Mesenchymal stem cell (in vitro differentiated cells and primary cell): ENCODE data around the gene KRT10.

ENCODE experiments used
- DNase-seq: peaks from one replicate; pipeline ENCODE4 v3.0.0-alpha.2; 2013
- H2AFZ ChIP-seq: one replicate; pipeline ENCODE4 v1.6.1; 2013; ENCODE audit warnings: low read depth, mild to moderate bottlenecking, control low read depth, inconsistent platforms, low read length, moderate library complexity
- H2AK5ac ChIP-seq: 2 replicates; pipeline ENCODE4 v1.6.1; 2013; ENCODE audit warnings: low read length, moderate library complexity, mild to moderate bottlenecking, inconsistent platforms; ENCODE audit not compliant: severe bottlenecking
- H2BK120ac ChIP-seq: one replicate; pipeline ENCODE4 v1.6.1; 2013; ENCODE audit warnings: low read depth, mild to moderate bottlenecking, inconsistent platforms, low read length, moderate library complexity
- H2BK12ac ChIP-seq, 2 experiments: one replicate each; pipeline ENCODE4 v1.6.1; 2013; ENCODE audit warnings: inconsistent platforms in 2 of 2, low read length in 2 of 2, mild to moderate bottlenecking in 2 of 2, moderate library complexity in 2 of 2, control low read depth in 1 of 2
- H2BK15ac ChIP-seq: one replicate; pipeline ENCODE4 v1.6.1; 2013; ENCODE audit warnings: mild to moderate bottlenecking, low read depth, inconsistent platforms; ENCODE audit not compliant: poor library complexity, severe bottlenecking
- H2BK5ac ChIP-seq: 2 replicates; pipeline ENCODE4 v1.6.1; 2013; ENCODE audit warnings: low read depth, mild to moderate bottlenecking, low read length, control low read depth, inconsistent platforms; ENCODE audit not compliant: poor library complexity, severe bottlenecking
- H3K14ac ChIP-seq, 2 experiments: one replicate each; pipeline ENCODE4 v1.6.1; 2013; ENCODE audit warnings: inconsistent platforms in 2 of 2, low read length in 2 of 2, control low read depth in 1 of 2, mild to moderate bottlenecking in 1 of 2, moderate library complexity in 1 of 2
- H3K18ac ChIP-seq, 2 experiments: one replicate each; pipeline ENCODE4 v1.6.1; 2013; ENCODE audit warnings: inconsistent platforms in 2 of 2, low read length in 2 of 2, control low read depth in 1 of 2, low read depth in 1 of 2, mild to moderate bottlenecking in 1 of 2
- H3K23ac ChIP-seq, 2 experiments: one replicate each; pipeline ENCODE4 v1.6.1; 2013; ENCODE audit warnings: inconsistent platforms in 2 of 2, low read length in 2 of 2, mild to moderate bottlenecking in 2 of 2, moderate library complexity in 2 of 2, control low read depth in 1 of 2
- H3K27ac ChIP-seq: 2 replicates; pipeline ENCODE4 v1.5.1; 2013; ENCODE audit warnings: mild to moderate bottlenecking, moderate library complexity, low read length, control low read depth, inconsistent platforms; ENCODE audit not compliant: poor library complexity, severe bottlenecking
- H3K27me3 ChIP-seq, 2 experiments: 2 replicates each; pipeline versions ENCODE4 v1.6.1 to v1.7.0; 2013; ENCODE audit warnings: low read length in 2 of 2, mild to moderate bottlenecking in 2 of 2, moderate library complexity in 2 of 2, control low read depth in 1 of 2, inconsistent platforms in 1 of 2; ENCODE audit not compliant: control insufficient read depth in 1 of 2, insufficient read depth in 1 of 2
- H3K36me3 ChIP-seq, 2 experiments: 2 replicates each; pipeline versions ENCODE4 v1.6.1 to v1.7.0; 2013; ENCODE audit warnings: low read length in 2 of 2, control low read depth in 1 of 2, inconsistent platforms in 1 of 2, low read depth in 1 of 2, mild to moderate bottlenecking in 1 of 2; ENCODE audit not compliant: insufficient read depth in 2 of 2, control insufficient read depth in 1 of 2
- H3K4ac ChIP-seq, 2 experiments: one replicate each; pipeline ENCODE4 v1.6.1; 2013; ENCODE audit warnings: inconsistent platforms in 2 of 2, low read length in 2 of 2, mild to moderate bottlenecking in 2 of 2, moderate library complexity in 2 of 2, control low read depth in 1 of 2, low read depth in 1 of 2
- H3K4me1 ChIP-seq: 2 replicates; pipeline ENCODE4 v1.6.1; 2013; ENCODE audit warnings: low read depth, low read length, control low read depth; ENCODE audit not compliant: control insufficient read depth, insufficient read depth
- H3K4me2 ChIP-seq: 2 replicates; pipeline ENCODE4 v1.6.1; 2013; ENCODE audit warnings: low read length, mild to moderate bottlenecking, inconsistent platforms; ENCODE audit not compliant: poor library complexity, severe bottlenecking
- H3K4me3 ChIP-seq, 2 experiments: 2 replicates each; pipeline versions ENCODE4 v1.5.1 to v1.7.0; 2013; ENCODE audit warnings: low read length in 2 of 2, mild to moderate bottlenecking in 2 of 2, control low read depth in 1 of 2, low read depth in 1 of 2; ENCODE audit not compliant: insufficient read depth in 1 of 2
- H3K79me1 ChIP-seq: replicated peaks from 2 replicates; pipeline ENCODE4 v1.6.1; 2013; ENCODE audit warnings: mild to moderate bottlenecking, control low read depth, low read length, inconsistent platforms; ENCODE audit not compliant: poor library complexity, severe bottlenecking
- H3K9ac ChIP-seq: 2 replicates; pipeline ENCODE4 v1.7.0; 2013; ENCODE audit warnings: mild to moderate bottlenecking, low read length, moderate library complexity
- H3K9me3 ChIP-seq: 2 replicates; pipeline ENCODE4 v1.7.0; 2013; ENCODE audit warnings: mild to moderate bottlenecking, low read length; ENCODE audit not compliant: control insufficient read depth
- H4K8ac ChIP-seq: one replicate; pipeline ENCODE4 v1.6.1; 2013; ENCODE audit warnings: inconsistent platforms, mild to moderate bottlenecking, low read length, moderate library complexity
- H4K91ac ChIP-seq: one replicate; pipeline ENCODE4 v1.6.1; 2013; ENCODE audit warnings: mild to moderate bottlenecking, low read length, inconsistent platforms
- WGBS: methylation state at CpG from one replicate; pipeline ENCODE4 v1.1.7; 2013; ENCODE audit warnings: mixed read lengths; 5-methylcytosine and 5-hydroxymethylcytosine counted together

KRT10 gene

DNA sequence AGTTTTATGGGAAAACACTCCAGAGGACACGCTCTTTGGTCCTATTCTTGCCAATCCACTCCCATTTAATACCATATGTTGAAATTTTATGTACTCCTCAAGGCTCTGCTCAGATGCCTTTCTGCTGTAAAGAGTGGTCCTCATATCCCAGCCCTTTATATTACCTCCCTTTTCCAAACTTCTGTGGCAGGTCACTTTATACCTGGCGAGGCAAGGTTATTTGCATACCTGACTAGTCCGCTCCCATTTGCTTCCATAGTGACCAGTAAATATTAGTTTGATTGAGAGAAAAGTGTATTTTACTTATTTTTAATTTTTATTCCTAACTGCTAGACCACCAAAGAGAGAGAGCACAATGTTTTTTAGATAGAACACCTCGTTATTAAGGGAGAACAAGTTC lies 27.3 kb upstream of the KRT10 start:
- H2BK12ac ChIP-seq = no peak overlapping the region
- H3K4me1 ChIP-seq = peaks cover 1% of the 10 kb centered on the region
- no peak overlapping the region for H3K4ac ChIP-seq
- WGBS = 90% methylated on average over 1 of the region's 4 CpGs
- no peak overlapping the region for H3K9ac ChIP-seq
- H3K14ac ChIP-seq = no peak overlapping the region
- DNase-seq = no peak
- H2BK120ac ChIP-seq = no peak overlapping the region
- H3K79me1 ChIP-seq = no peaks in the 10 kb centered on the region
- no peak overlapping the region for H2AK5ac ChIP-seq
- no peak overlapping the region for H3K4me2 ChIP-seq
- no peak overlapping the region for H2BK5ac ChIP-seq
- H2AFZ ChIP-seq = no peak overlapping the region
- H4K8ac ChIP-seq = no peak overlapping the region
- no peak overlapping the region for H3K23ac ChIP-seq
- H3K36me3 ChIP-seq = no peaks in the 10 kb centered on the region
- H4K91ac ChIP-seq = no peak overlapping the region
- H3K27me3 ChIP-seq = no peaks in the 10 kb centered on the region
- no peak overlapping the region for H3K4me3 ChIP-seq
- no peak overlapping the region for H3K27ac ChIP-seq
- no peak overlapping the region for H2BK15ac ChIP-seq
- no peaks in the 10 kb centered on the region for H3K9me3 ChIP-seq
- no peak overlapping the region for H3K18ac ChIP-seq

DNA sequence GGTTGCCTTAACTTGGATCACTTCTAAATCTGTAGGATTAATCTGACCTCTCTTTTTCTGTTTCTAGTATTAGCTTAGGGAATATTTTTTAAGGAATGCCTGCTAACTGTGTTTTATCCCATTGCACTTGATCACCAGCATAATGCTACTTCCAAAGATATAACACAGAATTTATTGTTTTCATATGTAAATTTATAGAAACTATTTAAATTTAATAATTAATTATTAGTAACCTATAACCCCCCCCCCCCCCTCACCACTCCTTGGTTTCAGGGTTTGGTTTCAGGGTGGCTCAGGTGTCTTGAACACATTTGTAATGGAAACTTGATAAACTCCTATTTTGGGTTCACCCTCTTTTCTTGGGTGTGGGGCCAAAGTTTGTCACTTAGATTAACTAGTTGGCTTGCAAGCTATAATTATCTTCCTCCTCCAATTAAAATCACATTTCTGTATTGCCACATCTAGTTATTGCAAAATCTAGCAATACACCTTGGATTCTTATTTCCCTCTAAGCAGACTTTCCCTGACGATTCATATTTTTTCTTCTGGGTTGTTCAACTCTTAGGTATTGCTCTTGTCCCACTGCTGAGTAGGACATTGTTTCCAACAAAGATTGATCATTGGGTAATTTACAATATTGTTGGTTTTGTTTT lies 26.3 kb upstream of the KRT10 start:
- Histone ChIP-seq H3K18ac (no peak overlapping the region), H2AK5ac (no peak overlapping the region), H3K9me3 (no peaks in the 10 kb centered on the region), H3K9ac (no peak overlapping the region), H4K8ac (no peak overlapping the region), H3K4ac (no peak overlapping the region), H3K36me3 (no peaks in the 10 kb centered on the region), H2BK12ac (no peak overlapping the region), H3K27me3 (no peaks in the 10 kb centered on the region), H3K79me1 (no peaks in the 10 kb centered on the region), H3K14ac (no peak overlapping the region), H2BK15ac (no peak overlapping the region), H2BK5ac (no peak overlapping the region), H2BK120ac (no peak overlapping the region), H3K4me3 (no peak overlapping the region), H3K4me2 (no peak overlapping the region), H3K4me1 (peaks cover under 1% of the 10 kb centered on the region), H2AFZ (no peak overlapping the region), H4K91ac (no peak overlapping the region), H3K27ac (no peak overlapping the region), H3K23ac (no peak overlapping the region)
- DNase-seq = no peak
- WGBS = 100% methylated on average over 1 of the region's 1 CpG

DNA sequence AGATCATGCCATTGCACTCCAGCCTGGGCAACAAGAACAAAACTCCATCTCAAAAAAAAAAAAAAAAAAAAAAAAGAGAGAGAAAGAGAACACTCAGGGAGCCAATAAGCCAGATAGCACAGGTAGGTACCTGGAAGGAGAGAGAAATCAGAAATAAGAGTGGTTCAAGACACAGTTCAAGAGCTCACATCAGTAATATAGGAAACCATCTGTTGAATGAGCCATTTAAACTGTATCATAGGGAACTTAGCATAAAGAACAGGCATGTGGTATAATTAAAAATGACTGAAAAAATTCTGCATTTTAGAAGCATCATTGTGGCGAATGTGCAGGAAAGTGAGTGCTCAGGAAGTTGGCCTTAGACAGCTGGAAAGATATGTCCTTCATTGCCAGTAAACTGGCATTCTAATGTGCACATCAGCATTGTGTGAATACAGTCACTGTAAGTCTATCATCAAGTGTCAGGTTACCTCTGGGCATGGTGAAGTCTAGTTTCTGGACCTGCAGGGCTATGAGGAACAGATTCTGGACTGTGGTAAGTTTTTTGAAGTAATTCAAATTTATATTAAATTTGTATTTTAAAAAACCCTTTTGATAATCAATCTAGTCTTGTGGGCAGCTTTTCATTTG lies 24.2 kb upstream of the KRT10 start:
- no peak overlapping the region for H3K4me3 ChIP-seq
- no peaks in the 10 kb centered on the region for H3K36me3 ChIP-seq
- WGBS = 88% methylated on average over 1 of the region's 1 CpG
- H3K9ac ChIP-seq = no peak overlapping the region
- no peak overlapping the region for H2BK15ac ChIP-seq
- H3K23ac ChIP-seq = no peak overlapping the region
- H4K8ac ChIP-seq = no peak overlapping the region
- H3K27ac ChIP-seq = no peak overlapping the region
- no peak overlapping the region for H4K91ac ChIP-seq
- H3K4ac ChIP-seq = no peak overlapping the region
- peaks cover 0 to 3% of the 10 kb centered on the region in 2 experiments for H3K27me3 ChIP-seq
- no peak overlapping the region for H2BK5ac ChIP-seq
- no peak overlapping the region for H2BK120ac ChIP-seq
- no peak for DNase-seq
- no peak overlapping the region for H2AK5ac ChIP-seq
- H3K79me1 ChIP-seq = no peaks in the 10 kb centered on the region
- H3K4me2 ChIP-seq = no peak overlapping the region
- no peak overlapping the region for H2BK12ac ChIP-seq
- no peaks in the 10 kb centered on the region for H3K4me1 ChIP-seq
- H2AFZ ChIP-seq = no peak overlapping the region
- no peak overlapping the region for H3K14ac ChIP-seq
- no peak overlapping the region for H3K18ac ChIP-seq
- no peaks in the 10 kb centered on the region for H3K9me3 ChIP-seq

DNA sequence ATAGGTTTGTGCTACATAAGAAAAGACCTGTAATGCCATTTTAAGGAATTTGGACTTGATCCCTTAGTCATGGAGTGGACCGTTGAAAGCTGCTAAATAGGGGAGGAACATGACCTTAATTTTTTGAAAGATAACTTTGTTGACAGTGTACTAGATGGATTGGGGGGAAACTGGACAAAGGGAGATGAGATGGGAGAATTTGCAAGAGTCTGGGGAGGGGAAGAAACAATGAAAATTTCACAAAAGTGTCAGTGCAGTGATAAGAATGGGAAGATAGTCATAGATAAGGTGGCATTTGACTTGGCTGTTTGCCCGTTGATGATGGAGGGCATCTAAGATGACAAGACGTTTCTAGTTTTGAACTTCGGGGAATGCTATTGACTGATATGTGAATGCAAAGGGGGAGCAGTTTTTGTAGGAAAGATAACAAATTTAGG lies 22.3 kb upstream of the KRT10 start:
- Histone ChIP-seq H2BK120ac (no peak overlapping the region), H2BK15ac (no peak overlapping the region), H3K36me3 (no peaks in the 10 kb centered on the region), H2BK5ac (no peak overlapping the region), H2AFZ (no peak overlapping the region), H3K27me3 (peaks cover 0 to 3% of the 10 kb centered on the region in 2 experiments), H3K23ac (no peak overlapping the region), H3K4ac (no peak overlapping the region), H2BK12ac (no peak overlapping the region), H3K4me2 (no peak overlapping the region), H3K4me1 (no peaks in the 10 kb centered on the region), H3K18ac (no peak overlapping the region), H3K4me3 (no peak overlapping the region), H2AK5ac (no peak overlapping the region), H3K9ac (no peak overlapping the region), H3K9me3 (no peaks in the 10 kb centered on the region), H3K27ac (no peak overlapping the region), H4K8ac (no peak overlapping the region), H4K91ac (no peak overlapping the region), H3K79me1 (no peaks in the 10 kb centered on the region), H3K14ac (no peak overlapping the region)
- 93% methylated on average over 4 of the region's 4 CpGs for WGBS
- no peak for DNase-seq
